Measurements from ENCODE around the gene LYPD3. TPM values are rescaled to one million over a fixed set of nuclear protein-coding genes. Genes with fewer than 3 reads are reported as not detected.
A peak's percentile ranks its signal among the peaks of the same experiment; 100 is the strongest.
"Not testable (repeated sequence)": the region's sequence is repeated elsewhere in the genome, so short reads cannot be mapped to it uniquely, and the experiment has no call there.

LYPD3 gene
- total RNA-seq, 1 donor from 2014 or later, result 0.17 TPM

DNA sequence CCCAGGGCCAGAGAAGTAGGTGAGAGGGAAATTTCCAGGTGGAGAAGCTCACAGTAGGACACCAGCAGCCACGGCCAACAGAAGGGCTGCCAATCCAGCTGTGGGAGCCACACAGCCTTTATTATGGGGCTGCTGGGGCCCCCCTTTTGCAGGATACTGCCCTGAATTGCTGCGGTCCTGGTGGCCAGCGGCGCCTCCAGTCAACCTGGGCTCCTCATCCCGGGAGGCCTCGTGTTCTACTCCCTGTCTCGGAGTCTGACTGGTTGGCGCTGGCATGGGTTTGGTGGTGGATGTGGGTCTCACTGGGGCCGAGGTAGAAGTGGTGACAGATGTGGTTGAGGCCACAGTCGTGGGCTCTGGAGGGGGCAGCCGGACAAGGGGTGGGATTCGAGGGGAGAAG is 4.1 kb downstream of the LYPD3 start:
- DNase-seq, result no peak

DNA sequence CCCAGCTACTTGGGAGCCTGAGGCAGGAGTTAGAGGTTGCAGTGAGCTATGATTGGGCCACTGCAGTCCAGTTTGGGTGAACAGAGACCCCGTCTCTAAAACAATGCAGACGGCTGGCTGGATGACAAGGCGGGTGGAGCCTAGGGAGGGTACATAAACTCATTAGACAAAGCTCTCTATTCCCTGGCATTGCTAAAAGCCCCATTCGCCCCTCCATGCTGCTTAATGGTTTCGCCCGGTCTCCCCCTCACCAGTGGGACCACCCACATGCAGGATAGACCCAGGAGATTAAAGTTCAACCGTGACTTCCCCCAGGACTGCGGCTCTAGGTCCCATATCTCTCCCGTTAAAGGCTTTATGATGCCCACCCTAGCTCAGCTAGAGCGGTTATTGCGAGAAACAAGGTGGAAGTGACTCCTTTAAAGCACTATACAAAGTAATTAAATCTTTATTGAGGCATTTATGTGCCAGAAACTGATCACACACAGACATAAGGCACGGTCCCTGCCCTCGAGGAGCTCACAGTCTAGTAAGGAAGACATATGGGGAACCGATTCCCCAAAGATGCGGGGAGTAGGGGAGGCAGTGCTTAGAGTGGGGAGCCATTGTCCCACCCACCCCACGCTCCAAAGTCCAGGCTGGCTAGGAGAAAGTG is 4.9 kb downstream of the LYPD3 start:
- DNase-seq, result no peak

DNA sequence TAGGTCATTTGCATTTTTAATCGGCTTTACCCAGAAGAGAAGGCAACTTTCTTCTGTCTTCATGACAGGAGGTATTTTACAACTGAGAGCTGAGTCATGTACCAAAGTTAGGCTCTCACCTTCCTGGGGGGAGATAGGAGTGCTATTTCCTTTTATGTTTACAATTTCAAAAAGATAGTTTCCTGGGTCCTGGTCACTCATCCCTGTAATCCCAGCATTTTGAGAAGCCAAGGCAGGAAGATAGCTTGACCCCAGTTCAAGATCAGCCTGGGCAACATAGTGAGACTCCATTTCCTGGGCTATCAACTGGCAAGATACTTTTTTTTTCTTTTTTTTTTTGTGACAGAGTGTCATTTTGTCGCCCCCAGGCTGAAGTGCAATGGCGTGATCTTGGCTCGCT is 7.6 kb downstream of the LYPD3 start:
- no peak for DNase-seq

- no peak for DNase-seq
Measured at GRCh38 chr19:43455321-43456113, 9.9 kb downstream of the LYPD3 start.

DNA sequence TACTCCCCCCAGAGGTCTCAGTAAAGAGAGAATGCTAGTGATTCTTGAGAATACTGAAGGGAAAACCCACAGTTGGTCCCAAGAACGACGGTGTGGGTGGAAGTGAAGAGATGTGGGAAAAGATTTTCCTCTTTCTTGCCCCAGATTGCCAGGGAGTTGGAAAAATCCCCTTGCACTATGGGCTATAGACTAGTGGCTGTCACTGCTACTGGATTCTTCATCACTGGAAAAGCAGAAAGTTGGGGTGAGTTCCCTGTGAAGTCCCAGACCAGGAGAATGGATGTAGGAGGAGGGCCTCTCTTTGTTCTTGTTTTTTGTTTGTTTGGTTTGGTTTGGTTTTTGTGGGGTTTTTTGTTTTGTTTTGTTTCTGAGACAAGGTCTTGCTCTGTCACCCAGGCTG is 11.4 kb downstream of the LYPD3 start:
- no peak for DNase-seq

- DNase-seq, result no peak
Measured at GRCh38 chr19:43452582-43452981, 12.8 kb downstream of the LYPD3 start.

- DNase-seq, result no peak
Measured at GRCh38 chr19:43450545-43450997, 14.8 kb downstream of the LYPD3 start.

DNA sequence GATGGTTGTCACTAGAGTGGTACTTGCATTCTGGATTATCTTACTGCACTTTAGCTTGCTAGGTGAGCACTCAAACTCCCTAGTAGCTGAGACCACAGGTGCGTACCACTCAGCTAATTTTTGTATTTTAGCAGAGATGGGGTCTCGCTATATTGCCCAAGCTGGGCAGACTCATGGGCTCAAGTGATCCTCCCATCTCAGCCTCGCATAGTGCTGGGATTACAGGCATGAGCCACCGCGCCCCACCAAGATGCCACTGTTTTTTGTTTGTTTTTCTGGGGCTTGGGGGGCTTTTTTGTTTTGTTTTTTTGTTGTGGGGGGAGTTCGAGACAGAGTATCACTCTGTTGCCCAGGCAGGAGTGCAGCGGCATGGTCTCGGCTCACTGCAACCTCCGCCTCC is 17.8 kb downstream of the LYPD3 start:
- DNase-seq, result no peak

- peak; percentile 86 for DNase-seq
Measured at GRCh38 chr19:43446746-43447489, 18.5 kb downstream of the LYPD3 start.

DNA sequence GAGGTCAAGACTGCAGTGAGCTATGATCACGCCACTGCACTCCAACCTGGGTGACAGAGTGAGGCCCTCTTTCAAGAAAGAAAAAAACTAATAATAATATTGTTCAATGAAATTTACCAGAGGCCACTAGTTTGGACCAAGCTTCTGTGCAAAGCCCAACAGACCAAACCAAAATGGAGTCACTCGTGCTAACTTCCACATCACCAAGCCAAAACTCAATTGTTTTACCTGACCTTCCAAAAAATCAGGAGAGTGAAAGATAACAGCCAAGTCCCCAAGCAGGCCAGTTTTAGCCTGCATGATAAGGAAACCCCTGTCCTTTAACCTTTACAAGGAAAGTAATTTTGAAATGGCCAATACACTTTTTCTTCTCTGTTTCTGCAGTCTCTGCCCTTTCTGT is 20.0 kb downstream of the LYPD3 start:
- no peak for DNase-seq

DNA sequence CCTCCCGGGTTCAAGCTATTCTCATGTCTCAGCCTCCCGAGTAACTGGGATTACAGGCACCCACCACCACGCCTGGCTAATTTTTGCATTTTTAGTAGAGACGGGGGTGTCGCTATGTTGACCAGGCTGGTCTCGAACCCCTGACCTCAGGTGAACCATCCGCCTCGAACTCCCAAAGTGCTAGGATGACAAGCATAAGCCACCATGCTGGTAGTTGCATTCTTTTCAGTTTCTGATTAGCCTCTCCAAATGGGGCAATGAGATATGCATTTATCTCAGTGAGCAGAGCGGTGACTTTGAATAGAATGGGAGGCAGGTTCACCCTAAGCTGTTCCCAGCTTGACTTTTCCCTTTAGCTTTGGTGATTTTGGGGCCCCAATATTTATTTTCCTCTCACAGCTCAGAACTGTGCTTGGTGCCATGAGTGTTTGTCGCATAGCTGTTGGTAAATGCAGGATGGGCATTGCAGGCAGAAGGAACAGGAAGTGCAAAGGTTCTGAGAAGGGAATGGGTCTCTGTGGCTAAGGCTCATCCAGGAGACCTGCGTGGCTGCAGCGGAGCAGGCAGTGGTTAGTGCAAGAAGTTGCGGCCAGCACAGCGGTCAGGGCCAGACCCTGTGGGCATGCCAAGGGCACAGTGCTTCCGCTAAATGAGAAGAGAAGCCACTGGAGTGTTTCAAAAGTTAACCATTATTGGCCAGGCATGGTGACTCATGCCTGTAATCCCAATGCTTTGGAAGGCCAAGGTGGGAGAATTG is 20.7 kb downstream of the LYPD3 start:
- DNase-seq, result no peak

- DNase-seq, result not testable (repeated sequence)
Measured at GRCh38 chr19:43444091-43444490, 21.3 kb downstream of the LYPD3 start.

GRCh38 chr19:43441716-43442115 is 23.7 kb downstream of the LYPD3 start:
- DNase-seq, result no peak

GRCh38 chr19:43439709-43440063 is 25.7 kb downstream of the LYPD3 start:
- no peak for DNase-seq

DNA sequence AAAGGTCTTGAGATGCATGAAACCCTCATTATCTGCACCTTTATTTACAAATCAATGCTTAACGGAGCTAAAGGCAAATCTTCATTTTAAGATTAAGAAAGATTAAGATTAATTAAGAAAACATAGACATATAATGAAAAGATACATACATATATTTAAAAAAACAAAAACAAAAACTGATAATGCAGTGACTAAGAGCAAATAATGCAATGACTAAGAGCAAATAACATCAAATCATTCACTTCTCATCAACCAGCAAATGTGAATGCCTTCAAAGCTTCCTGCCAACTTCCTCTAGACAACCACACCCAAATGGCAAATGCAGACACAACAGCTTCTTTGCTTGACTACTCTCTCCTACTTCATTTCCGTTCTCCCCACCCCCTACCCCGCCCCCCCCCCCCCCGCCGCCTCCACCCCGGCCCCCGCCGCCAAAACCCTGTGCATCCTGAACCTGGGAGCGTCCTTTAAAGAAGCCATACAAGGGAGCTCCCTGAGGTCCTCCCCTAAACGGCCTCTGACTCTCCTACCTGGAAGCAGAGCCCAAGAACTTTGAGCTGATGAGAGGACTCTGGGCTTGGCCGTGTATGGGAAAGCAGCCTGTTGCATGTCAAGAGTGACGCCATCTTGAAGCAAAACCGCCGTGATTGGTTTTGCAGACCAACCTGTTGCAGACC is 26.2 kb downstream of the LYPD3 start:
- peak; percentile 20 for DNase-seq

GRCh38 chr19:43438291-43439031 is 26.9 kb downstream of the LYPD3 start:
- DNase-seq, result no peak

DNA sequence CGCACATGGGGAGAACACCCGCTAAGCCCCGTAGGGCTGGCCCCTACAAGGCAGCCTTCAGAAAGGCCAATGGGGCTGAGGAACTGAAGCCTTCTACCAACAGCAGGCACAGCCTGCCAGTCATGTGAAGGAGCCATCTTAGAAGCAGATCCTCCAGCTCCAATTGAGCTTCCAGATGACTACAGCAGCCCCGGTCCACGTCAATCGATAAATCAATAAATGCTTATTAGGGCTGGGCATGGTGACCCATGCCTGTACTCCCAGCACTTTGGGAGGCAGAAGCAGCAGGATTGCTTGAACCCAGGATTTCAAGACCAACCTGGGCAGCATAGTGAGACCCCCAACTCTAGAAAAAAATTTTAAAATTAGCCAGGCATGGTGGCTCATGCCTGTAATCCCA is 27.7 kb downstream of the LYPD3 start:
- DNase-seq, result no peak

DNA sequence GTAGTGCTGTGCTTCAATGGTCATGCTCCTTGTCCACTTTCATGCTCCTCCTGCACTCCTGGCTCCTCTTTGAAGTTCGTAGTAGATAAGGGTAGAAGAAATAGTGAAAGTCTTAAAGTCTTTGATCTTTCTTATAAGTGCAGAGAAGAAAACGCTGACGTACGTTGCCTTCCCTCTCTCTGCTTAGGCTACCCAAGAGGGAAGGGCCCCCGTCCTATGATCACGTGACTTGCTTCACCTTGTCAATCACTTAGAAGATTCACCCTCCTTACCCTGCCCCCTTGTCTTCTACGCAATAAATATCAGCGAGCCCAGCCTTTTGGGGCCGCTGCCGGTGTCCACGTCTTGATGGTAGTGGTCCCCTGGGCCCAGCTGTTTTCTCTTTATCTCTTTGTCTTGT is 28.1 kb downstream of the LYPD3 start:
- DNase-seq, result not testable (repeated sequence)

DNA sequence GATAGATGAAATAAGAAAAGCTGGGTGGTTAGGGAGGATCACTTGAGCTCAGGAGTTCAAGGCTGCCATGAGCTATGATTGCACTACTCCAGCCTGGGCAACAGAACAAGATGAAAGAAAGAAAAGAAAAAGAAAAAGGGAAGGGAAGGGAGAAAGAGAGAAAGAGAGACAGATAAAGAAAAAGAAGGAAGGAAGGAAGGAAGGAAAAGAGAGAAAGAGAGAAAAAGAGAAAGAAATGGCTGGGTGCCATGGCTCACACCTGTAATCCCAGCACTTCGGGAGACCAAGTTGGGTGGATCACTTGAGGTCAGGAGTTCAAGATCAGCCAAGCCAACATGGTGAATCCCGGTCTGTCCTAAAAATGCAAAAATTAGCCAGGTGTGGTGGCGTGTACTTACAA is 29.6 kb downstream of the LYPD3 start:
- DNase-seq, result no peak

DNA sequence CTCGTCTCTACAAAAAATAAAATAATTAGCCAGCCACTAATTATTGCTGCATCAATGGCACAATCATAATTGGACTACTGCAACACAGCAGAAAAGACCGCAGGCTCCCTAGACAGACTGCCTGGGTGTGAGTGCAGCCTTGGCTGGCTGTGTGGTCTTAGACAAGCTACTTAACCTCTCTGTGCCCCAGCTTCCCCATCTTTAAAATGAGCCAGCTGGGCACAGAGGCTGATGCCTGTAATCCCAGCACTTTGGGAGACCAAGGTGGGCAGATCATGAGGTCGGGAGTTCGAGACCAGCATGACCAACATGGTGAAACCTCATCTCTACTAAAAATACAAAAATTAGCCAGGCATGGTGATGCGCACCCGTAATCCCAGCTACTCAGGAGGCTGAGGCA is 31.7 kb downstream of the LYPD3 start:
- DNase-seq, result no peak

- no peak for DNase-seq
Measured at GRCh38 chr19:43433358-43433673, 32.1 kb downstream of the LYPD3 start.

- DNase-seq, result no peak
Measured at GRCh38 chr19:43430976-43431375, 34.4 kb downstream of the LYPD3 start.

All from dermis blood vessel endothelial cell (primary cell).